ENCODE measurements around the gene PTPRN2. TPM values are rescaled to one million over a fixed set of nuclear protein-coding genes. Genes with fewer than 3 reads are reported as not detected.

PTPRN2 gene
- total and polyA plus RNA-seq, 2 of the 13 experiments (the other 11 are each of a cell fraction or from before 2014, with no cell fraction given), result 2.5 to 24.2 TPM

- TF ChIP-seq ARID5B (CRISPR knock-in tag; IDR thresholded peaks at IDR 0.05) (peak; percentile 21; the same call in 1 of the 2 replicates), HOXA3 (CRISPR knock-in tag; IDR thresholded peaks at IDR 0.05) (peak; percentile 23; the same call in 1 of the 2 replicates), ZNF746 (CRISPR knock-in tag; IDR thresholded peaks at IDR 0.05) (no peak), RFX5 (IDR thresholded peaks at IDR 0.05; ENCODE audit: low read depth, low read length) (no peak), ZNF792 (CRISPR knock-in tag; IDR thresholded peaks at IDR 0.05) (0 out of 2 replicates have a peak, but pooled peaks have one; percentile 31), ZNF576 (CRISPR knock-in tag; IDR thresholded peaks at IDR 0.05) (no peak), ZNF232 (CRISPR knock-in tag; IDR thresholded peaks at IDR 0.05; ENCODE audit: borderline replicate concordance) (no peak), PCBP2 (optimal IDR thresholded peaks at IDR 0.05; ENCODE audit: low read depth, low read length, poor library complexity, severe bottlenecking) (no peak)
- TF ChIP-seq, protein P1, sequence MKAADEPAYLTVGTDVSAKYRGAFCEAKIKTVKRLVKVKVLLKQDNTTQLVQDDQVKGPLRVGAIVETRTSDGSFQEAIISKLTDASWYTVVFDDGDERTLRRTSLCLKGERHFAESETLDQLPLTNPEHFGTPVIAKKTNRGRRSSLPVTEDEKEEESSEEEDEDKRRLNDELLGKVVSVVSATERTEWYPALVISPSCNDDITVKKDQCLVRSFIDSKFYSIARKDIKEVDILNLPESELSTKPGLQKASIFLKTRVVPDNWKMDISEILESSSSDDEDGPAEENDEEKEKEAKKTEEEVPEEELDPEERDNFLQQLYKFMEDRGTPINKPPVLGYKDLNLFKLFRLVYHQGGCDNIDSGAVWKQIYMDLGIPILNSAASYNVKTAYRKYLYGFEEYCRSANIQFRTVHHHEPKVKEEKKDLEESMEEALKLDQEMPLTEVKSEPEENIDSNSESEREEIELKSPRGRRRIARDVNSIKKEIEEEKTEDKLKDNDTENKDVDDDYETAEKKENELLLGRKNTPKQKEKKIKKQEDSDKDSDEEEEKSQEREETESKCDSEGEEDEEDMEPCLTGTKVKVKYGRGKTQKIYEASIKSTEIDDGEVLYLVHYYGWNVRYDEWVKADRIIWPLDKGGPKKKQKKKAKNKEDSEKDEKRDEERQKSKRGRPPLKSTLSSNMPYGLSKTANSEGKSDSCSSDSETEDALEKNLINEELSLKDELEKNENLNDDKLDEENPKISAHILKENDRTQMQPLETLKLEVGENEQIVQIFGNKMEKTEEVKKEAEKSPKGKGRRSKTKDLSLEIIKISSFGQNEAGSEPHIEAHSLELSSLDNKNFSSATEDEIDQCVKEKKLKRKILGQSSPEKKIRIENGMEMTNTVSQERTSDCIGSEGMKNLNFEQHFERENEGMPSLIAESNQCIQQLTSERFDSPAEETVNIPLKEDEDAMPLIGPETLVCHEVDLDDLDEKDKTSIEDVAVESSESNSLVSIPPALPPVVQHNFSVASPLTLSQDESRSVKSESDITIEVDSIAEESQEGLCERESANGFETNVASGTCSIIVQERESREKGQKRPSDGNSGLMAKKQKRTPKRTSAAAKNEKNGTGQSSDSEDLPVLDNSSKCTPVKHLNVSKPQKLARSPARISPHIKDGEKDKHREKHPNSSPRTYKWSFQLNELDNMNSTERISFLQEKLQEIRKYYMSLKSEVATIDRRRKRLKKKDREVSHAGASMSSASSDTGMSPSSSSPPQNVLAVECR (CRISPR knock-in tag; IDR thresholded peaks at IDR 0.05; ENCODE audit: borderline replicate concordance), result peak; percentile 28; the same call in 1 of the 2 replicates
- TF ChIP-seq, protein P2, sequence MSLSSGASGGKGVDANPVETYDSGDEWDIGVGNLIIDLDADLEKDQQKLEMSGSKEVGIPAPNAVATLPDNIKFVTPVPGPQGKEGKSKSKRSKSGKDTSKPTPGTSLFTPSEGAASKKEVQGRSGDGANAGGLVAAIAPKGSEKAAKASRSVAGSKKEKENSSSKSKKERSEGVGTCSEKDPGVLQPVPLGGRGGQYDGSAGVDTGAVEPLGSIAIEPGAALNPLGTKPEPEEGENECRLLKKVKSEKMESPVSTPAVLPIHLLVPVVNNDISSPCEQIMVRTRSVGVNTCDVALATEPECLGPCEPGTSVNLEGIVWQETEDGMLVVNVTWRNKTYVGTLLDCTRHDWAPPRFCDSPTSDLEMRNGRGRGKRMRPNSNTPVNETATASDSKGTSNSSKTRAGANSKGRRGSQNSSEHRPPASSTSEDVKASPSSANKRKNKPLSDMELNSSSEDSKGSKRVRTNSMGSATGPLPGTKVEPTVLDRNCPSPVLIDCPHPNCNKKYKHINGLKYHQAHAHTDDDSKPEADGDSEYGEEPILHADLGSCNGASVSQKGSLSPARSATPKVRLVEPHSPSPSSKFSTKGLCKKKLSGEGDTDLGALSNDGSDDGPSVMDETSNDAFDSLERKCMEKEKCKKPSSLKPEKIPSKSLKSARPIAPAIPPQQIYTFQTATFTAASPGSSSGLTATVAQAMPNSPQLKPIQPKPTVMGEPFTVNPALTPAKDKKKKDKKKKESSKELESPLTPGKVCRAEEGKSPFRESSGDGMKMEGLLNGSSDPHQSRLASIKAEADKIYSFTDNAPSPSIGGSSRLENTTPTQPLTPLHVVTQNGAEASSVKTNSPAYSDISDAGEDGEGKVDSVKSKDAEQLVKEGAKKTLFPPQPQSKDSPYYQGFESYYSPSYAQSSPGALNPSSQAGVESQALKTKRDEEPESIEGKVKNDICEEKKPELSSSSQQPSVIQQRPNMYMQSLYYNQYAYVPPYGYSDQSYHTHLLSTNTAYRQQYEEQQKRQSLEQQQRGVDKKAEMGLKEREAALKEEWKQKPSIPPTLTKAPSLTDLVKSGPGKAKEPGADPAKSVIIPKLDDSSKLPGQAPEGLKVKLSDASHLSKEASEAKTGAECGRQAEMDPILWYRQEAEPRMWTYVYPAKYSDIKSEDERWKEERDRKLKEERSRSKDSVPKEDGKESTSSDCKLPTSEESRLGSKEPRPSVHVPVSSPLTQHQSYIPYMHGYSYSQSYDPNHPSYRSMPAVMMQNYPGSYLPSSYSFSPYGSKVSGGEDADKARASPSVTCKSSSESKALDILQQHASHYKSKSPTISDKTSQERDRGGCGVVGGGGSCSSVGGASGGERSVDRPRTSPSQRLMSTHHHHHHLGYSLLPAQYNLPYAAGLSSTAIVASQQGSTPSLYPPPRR (CRISPR knock-in tag; IDR thresholded peaks at IDR 0.05; ENCODE audit: borderline replicate concordance), result 0 out of 2 replicates have a peak, but pooled peaks have one; percentile 17
Measured at GRCh38 chr7:158583143-158583542, 4.5 kb downstream of the PTPRN2 start (continued).
